Neural cell (in vitro differentiated cells): ENCODE data around the gene CXXC4. TPM values are rescaled to one million over a fixed set of nuclear protein-coding genes. Genes with fewer than 3 reads are reported as not detected.

ENCODE experiments used
- H2AFZ ChIP-seq: fragments of 200-600, 300-800 bp; sonication (generic), shearing (Covaris generic); 2 replicates; pipeline ENCODE4 v1.6.0; 2014; ENCODE audit warnings: low read depth, mild to moderate bottlenecking, antibody characterized with exemption, low read length, moderate library complexity
- H3F3A ChIP-seq: fragments of 200-600 bp; shearing (Covaris generic); 2 replicates; pipeline ENCODE4 v1.6.1; 2016; ENCODE audit warnings: mild to moderate bottlenecking, moderate library complexity, mixed read lengths, antibody characterized with exemption, low read length; ENCODE audit not compliant: insufficient read depth, poor library complexity, severe bottlenecking
- H3K27ac ChIP-seq: fragments of 200-600, 300-800 bp; sonication (generic), shearing (Covaris generic); 2 replicates; pipeline ENCODE4 v1.5.1; 2014; ENCODE audit warnings: mild to moderate bottlenecking, low read length, moderate library complexity
- H3K27me3 ChIP-seq: fragments of 300-800, 200-600 bp; sonication (generic), shearing (Covaris generic); 2 replicates; pipeline ENCODE4 v1.6.0; 2014; ENCODE audit warnings: mild to moderate bottlenecking, low read depth, low read length, moderate library complexity; ENCODE audit not compliant: insufficient read depth
- H3K36me3 ChIP-seq: fragments of 300-800, 200-600 bp; sonication (generic), shearing (Covaris generic); 2 replicates; pipeline ENCODE4 v1.5.1; 2014; ENCODE audit warnings: mild to moderate bottlenecking, antibody characterized with exemption, low read length, moderate library complexity; ENCODE audit not compliant: insufficient read depth
- H3K4me2 ChIP-seq: fragments of 300-800, 200-600 bp; sonication (generic), shearing (Covaris generic); 2 replicates; pipeline ENCODE4 v1.6.0; 2014; ENCODE audit warnings: mild to moderate bottlenecking, low read length
- H3K4me3 ChIP-seq: fragments of 300-800, 200-600 bp; sonication (generic), shearing (Covaris generic); 2 replicates; pipeline ENCODE4 v1.5.1; 2014; ENCODE audit warnings: mild to moderate bottlenecking, low read length, moderate library complexity
- H3K79me2 ChIP-seq: fragments of 200-600 bp; shearing (Covaris generic); replicated peaks from 2 replicates; pipeline ENCODE4 v1.6.0; 2014; ENCODE audit warnings: mild to moderate bottlenecking, low read length, moderate library complexity; ENCODE audit not compliant: insufficient read depth
- H3K9ac ChIP-seq: fragments of 300-800, 200-600 bp; sonication (generic), shearing (Covaris generic); 2 replicates; pipeline ENCODE4 v1.6.1; 2016; ENCODE audit warnings: mild to moderate bottlenecking, low read length, mixed read lengths
- H3K9me2 ChIP-seq: fragments of 200-600 bp; shearing (Covaris generic); 2 replicates; pipeline ENCODE4 v1.6.1; 2016; ENCODE audit warnings: mild to moderate bottlenecking, low read length, mixed read lengths; ENCODE audit not compliant: insufficient read depth
- H3K9me3 ChIP-seq: fragments of 200-600, 300-800 bp; sonication (generic), shearing (Covaris generic); 2 replicates; pipeline ENCODE4 v1.6.1; 2016; ENCODE audit warnings: mild to moderate bottlenecking, mixed run types, low read length, moderate library complexity, mixed read lengths
- H4K20me1 ChIP-seq: fragments of 200-600 bp; shearing (Covaris generic); 2 replicates; pipeline ENCODE4 v1.6.1; 2016; ENCODE audit warnings: mild to moderate bottlenecking, mixed run types; ENCODE audit not compliant: insufficient read depth
- CTCF ChIP-seq: fragments of 450-650 bp; IDR thresholded peaks from 2 replicates; pipeline ENCODE4 v1.5.1; 2014; ENCODE audit warnings: antibody characterized with exemption, mild to moderate bottlenecking, moderate library complexity; ENCODE audit not compliant: poor library complexity, severe bottlenecking
- EP300 ChIP-seq: fragments of 450-650 bp; conservative IDR thresholded peaks from 2 replicates; pipeline ENCODE4 v1.6.1; 2014; ENCODE audit warnings: antibody characterized with exemption, mild to moderate bottlenecking, moderate library complexity; ENCODE audit not compliant: poor library complexity, severe bottlenecking
- EZH2 ChIP-seq: fragments of 200-600, 300-800 bp; shearing (Covaris generic), sonication (generic); IDR thresholded peaks from 2 replicates; pipeline ENCODE4 v1.6.1; 2014; ENCODE audit warnings: antibody characterized with exemption, low read length, borderline replicate concordance, mild to moderate bottlenecking; ENCODE audit not compliant: insufficient read depth, poor library complexity, severe bottlenecking
- MXI1 ChIP-seq: fragments of 450-650 bp; conservative IDR thresholded peaks from 2 replicates; pipeline ENCODE4 v1.6.1; 2014; ENCODE audit warnings: antibody characterized with exemption, mild to moderate bottlenecking; ENCODE audit not compliant: poor library complexity, severe bottlenecking
- POLR2AphosphoS5 ChIP-seq: IDR thresholded peaks from 2 replicates; pipeline ENCODE4 v1.6.1; 2012
- RAD21 ChIP-seq: fragments of 450-650 bp; conservative IDR thresholded peaks from 2 replicates; pipeline ENCODE4 v1.6.1; 2014; ENCODE audit warnings: antibody characterized with exemption, mild to moderate bottlenecking, moderate library complexity
- REST ChIP-seq: IDR thresholded peaks from 2 replicates; pipeline ENCODE4 v1.6.1; 2012; ENCODE audit warnings: borderline replicate concordance
- SMC3 ChIP-seq: fragments of 450-650 bp; conservative IDR thresholded peaks from 2 replicates; pipeline ENCODE4 v1.6.1; 2014; ENCODE audit warnings: antibody characterized with exemption, mild to moderate bottlenecking, moderate library complexity; ENCODE audit not compliant: poor library complexity
- TAF1 ChIP-seq: IDR thresholded peaks from 2 replicates; pipeline ENCODE4 v1.6.1; 2012; ENCODE audit warnings: low read depth
- polyA plus RNA-seq: library from polyadenylated mRNA; depleted of rRNA; stranded (reverse); fragments of >200 nt; gene quantifications from 2 replicates; pipeline ENCODE4 v1.2.3, GENCODE V29; 2014

CXXC4 gene
- polyA plus RNA-seq, 1 donor from 2014 or later, result 127 TPM

GRCh38 chr4:104516884-104517283, 22.2 kb upstream of the CXXC4 start:
- Histone ChIP-seq H3F3A (no peaks in the 10 kb centered on the region), H3K4me2 (no peak overlapping the region), H4K20me1 (no peaks in the 10 kb centered on the region), H3K27me3 (no peaks in the 10 kb centered on the region), H2AFZ (no peak overlapping the region), H3K9me2 (no peaks in the 10 kb centered on the region), H3K27ac (no peak overlapping the region), H3K4me3 (no peak overlapping the region), H3K79me2 (no peaks in the 10 kb centered on the region), H3K9me3 (no peaks in the 10 kb centered on the region), H3K9ac (no peak overlapping the region), H3K36me3 (no peaks in the 10 kb centered on the region)
- TF ChIP-seq RAD21 (no peak), TAF1 (no peak), REST (no peak), CTCF (no peak), POLR2AphosphoS5 (no peak), EZH2 (no peak), MXI1 (no peak), SMC3 (no peak)

- Histone ChIP-seq H3K9me3 (no peaks in the 10 kb centered on the region), H3K36me3 (no peaks in the 10 kb centered on the region), H2AFZ (no peak overlapping the region), H3F3A (no peaks in the 10 kb centered on the region), H3K79me2 (no peaks in the 10 kb centered on the region), H4K20me1 (no peaks in the 10 kb centered on the region), H3K9me2 (no peaks in the 10 kb centered on the region), H3K9ac (no peak overlapping the region), H3K4me2 (no peak overlapping the region), H3K27ac (no peak overlapping the region), H3K4me3 (no peak overlapping the region), H3K27me3 (no peaks in the 10 kb centered on the region)
- no peak for TF ChIP-seq REST
- no peak for TF ChIP-seq SMC3
- TF ChIP-seq EZH2, result no peak
- no peak for TF ChIP-seq EP300
- TF ChIP-seq CTCF, result no peak
- TF ChIP-seq RAD21, result no peak
- TF ChIP-seq POLR2AphosphoS5, result no peak
- TF ChIP-seq TAF1, result no peak
- no peak for TF ChIP-seq MXI1
Observed at GRCh38 chr4:104508224-104508623, 13.5 kb upstream of the CXXC4 start.
